ENCODE data around the gene KLHL6.

DNA sequence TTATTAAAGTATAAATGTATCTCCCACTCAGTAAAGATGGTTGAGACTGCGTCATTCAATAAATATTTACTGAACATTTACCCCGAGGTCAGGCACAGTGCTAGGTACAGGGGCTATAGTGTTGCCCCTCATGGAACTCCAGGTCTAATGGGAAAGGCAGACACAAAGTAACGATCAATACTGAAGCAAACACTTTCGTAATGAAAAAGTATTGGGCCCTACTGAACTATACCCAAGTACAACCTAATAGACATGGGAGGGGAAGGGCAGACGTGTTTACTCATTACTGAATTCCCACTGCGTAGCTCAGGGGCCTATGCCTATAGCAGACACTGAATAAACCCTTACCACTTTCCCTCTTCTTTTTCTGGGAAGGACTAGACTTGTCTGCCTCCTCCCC is 56.9 kb downstream of the KLHL6 start:
- TF ChIP-seq, protein P1, sequence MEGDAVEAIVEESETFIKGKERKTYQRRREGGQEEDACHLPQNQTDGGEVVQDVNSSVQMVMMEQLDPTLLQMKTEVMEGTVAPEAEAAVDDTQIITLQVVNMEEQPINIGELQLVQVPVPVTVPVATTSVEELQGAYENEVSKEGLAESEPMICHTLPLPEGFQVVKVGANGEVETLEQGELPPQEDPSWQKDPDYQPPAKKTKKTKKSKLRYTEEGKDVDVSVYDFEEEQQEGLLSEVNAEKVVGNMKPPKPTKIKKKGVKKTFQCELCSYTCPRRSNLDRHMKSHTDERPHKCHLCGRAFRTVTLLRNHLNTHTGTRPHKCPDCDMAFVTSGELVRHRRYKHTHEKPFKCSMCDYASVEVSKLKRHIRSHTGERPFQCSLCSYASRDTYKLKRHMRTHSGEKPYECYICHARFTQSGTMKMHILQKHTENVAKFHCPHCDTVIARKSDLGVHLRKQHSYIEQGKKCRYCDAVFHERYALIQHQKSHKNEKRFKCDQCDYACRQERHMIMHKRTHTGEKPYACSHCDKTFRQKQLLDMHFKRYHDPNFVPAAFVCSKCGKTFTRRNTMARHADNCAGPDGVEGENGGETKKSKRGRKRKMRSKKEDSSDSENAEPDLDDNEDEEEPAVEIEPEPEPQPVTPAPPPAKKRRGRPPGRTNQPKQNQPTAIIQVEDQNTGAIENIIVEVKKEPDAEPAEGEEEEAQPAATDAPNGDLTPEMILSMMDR (IDR thresholded peaks at IDR 0.05), result no peak
- no peak for TF ChIP-seq POLR2A (IDR thresholded peaks at IDR 0.05)

All from stomach (tissue), 4 donors.